GM04503 (cell line): ENCODE data around the gene PPP3CA.
"Not testable (repeated sequence)": the region's sequence is repeated elsewhere in the genome, so short reads cannot be mapped to it uniquely, and the experiment has no call there.

Experiments used
- DNase-seq: peaks from one replicate; pipeline ENCODE4 v3.0.0-alpha.2; 2012; ENCODE audit warnings: low read depth

The PPP3CA gene

DNA sequence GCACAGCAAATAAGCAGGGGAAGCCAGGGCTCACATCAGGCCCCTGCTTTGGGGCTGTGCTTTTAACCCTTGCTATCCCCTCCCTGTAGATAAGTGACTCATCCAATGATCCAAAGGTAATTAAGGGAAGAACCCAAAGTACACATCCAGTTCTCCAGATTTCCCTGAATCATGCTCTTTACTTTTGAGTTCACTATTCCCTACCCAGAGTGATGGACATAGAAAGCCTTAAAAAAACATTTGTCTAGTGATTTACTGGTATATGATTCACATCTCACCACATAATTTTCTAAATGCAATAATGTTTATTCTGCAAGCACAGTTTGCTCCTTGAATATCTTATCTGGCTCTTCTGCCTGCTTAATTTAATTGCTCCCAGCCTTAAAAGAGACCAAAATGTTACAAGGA lies 136.2 kb downstream of the PPP3CA start:
- no peak for DNase-seq

GRCh38 chr4:101210331-101210730 lies 137.0 kb downstream of the PPP3CA start:
- no peak for DNase-seq

GRCh38 chr4:101208171-101208570 lies 139.2 kb downstream of the PPP3CA start:
- DNase-seq = no peak

DNA sequence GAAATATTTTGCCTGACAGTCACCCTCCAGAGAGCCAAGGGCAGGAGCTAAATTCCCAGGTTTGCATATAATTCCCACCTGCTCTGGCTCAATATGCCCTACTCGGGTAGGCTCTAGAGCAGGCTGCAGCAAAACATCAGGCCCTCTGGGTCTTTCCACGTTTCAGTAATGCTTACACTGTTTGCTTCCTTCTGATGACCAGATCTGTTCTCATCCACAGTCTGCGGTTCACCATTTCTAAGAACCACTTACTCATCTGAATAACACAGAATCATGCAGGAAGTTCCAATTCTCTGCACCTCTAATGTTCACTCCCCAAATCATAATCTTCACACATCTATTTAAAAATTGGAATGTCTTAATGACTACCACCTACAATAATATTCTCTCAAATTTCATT lies 141.4 kb downstream of the PPP3CA start:
- DNase-seq = no peak

DNA sequence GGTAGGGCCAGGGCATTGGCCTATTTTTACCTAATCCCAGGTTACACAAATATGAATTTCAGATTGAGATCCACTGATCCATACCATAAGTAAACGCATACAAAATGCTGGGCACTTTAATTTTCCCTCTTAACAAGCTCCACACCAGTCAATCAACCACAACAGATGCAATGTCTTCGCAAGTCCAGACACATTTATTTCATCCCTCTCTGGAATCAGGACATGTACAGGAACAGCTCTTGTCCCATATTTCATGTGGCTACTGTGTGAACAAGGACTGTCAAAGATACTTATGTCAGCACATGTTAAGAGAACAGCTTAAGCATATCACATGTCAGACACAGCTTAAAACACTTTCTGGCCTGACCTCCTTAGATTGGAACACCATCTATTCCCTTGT lies 145.9 kb downstream of the PPP3CA start:
- no peak for DNase-seq

DNA sequence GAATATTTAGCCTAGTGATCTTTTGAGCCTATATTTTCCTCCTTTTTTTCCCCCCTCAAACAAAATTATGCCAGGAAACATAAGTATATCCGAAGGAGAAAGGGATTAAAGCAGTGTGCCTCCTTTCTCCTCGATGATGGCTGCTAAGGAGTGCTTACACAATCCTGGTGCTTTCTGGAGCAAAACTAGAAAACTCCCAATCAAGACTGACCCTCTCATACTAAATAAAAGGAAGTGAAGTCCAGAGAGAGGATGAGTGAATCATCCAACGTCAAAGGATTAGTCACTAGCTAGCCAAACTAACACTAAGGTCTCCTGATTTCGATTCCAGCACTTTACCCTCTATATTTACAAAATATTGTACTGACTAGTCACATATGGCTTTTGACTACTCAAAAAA lies 146.8 kb downstream of the PPP3CA start:
- peak; percentile 72 for DNase-seq

GRCh38 chr4:101199507-101200285 lies 147.6 kb downstream of the PPP3CA start:
- DNase-seq = no peak

- no peak for DNase-seq
These were observed 148.5 kb downstream of the PPP3CA start for GRCh38 chr4:101198682-101199339.

DNA sequence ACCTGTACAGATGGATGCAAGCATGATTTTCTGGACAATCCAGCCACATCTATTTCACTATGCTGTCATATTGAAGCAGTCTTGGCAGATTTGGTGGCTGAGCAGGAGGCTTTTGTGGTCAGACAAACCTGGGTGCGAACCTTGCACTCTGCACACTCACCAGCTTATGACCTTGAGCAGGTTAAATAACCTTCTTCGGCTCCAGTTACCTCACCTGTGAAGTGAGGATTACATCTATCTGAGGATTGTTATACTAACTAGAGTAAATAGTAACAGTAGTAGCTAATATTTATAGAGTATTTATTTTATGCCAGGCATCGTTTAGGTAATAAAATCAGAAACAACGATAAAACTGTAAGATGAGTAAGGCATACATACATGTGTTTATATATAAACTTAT lies 150.0 kb downstream of the PPP3CA start:
- DNase-seq = no peak

DNA sequence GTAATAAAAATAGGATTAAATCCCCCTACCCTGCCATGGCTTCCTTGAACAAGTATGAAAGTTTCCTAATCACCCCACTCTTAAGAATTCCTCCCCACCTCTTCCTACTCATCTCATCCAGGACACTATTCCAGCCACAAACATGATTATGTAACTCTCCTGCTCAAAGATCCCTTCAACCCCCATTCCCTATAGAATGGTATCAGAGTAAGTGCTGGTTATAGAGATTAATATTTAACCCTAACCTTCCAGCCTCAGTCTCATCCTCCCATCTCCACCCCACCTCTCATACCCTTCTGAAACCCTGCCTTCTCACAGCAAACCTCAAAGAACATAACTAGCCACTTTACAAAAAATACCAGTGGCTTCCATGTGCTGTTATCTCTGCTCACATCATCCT lies 155.1 kb downstream of the PPP3CA start:
- DNase-seq = no peak

DNA sequence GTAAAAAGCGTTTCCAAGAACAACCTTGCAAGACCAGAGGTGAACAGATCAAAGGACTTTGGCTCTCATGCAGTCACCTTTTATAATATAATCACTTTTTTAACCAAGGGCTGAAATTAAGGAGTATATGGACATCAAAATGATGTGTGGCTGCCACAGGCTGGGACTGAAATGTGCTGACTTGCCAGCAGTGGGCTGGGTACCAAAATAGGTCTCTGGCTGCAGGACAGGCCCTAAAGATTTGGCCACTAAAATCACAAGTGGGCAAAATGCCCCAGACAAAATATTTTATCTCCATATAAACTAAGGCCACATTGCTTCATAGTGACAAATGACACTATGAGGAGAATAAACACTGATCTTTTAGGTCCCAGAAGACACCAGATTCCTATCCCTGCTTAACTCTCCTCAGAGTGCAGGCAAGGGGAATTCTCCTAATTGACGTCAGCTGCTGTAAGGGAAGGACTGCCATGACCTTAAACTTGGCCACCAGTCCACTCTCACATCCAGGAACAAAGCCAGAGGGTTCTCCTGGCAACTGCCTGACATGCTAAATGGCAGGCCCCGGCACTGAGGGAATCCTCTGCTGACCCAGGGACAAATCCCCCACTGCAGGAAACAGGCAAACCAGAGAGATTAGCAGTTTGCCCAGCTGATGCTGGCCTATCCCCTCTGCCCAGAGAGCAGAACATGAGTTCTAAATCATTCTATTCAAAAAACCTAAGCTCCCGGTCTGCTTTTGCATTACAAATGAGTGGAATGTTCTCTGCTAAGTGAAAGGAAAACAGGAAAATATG lies 155.8 kb downstream of the PPP3CA start:
- DNase-seq = peak; percentile 77

GRCh38 chr4:101190751-101191150 lies 156.6 kb downstream of the PPP3CA start:
- no peak for DNase-seq

DNA sequence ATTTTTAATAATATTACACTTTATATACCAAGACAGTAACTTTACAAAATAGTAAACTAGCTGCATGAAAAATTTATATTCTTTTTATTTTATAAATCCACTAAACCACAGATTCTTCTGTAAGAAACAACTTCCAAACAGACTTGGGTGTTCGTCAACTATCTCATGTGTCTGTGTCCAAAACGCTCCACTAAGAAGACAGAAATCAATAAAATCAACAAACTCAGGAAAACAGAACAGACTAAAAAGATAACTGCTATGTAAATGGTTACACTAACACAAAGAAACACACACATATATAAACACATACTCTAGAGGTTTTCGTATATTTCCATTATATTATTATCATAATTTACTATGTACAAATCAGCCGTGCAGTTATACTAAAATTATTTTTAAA lies 158.4 kb downstream of the PPP3CA start:
- no peak for DNase-seq

DNA sequence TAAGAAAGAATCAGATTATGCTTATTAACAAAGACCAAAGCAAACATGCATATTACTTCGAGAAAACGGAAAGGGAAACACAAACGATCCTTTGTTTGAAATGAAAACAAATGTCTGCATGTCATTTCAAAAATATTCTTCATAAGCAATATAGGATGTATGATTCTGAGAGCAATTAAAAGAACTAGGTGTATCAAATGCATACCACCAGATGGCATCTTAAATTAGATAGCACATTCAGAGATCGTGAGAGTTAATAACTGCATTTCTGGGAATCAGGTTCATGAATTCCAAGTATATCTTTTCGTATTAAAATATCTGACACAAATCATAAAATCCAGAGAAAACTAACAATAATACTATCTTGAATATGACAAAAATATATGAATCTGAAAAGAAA lies 159.5 kb downstream of the PPP3CA start:
- no peak for DNase-seq

DNA sequence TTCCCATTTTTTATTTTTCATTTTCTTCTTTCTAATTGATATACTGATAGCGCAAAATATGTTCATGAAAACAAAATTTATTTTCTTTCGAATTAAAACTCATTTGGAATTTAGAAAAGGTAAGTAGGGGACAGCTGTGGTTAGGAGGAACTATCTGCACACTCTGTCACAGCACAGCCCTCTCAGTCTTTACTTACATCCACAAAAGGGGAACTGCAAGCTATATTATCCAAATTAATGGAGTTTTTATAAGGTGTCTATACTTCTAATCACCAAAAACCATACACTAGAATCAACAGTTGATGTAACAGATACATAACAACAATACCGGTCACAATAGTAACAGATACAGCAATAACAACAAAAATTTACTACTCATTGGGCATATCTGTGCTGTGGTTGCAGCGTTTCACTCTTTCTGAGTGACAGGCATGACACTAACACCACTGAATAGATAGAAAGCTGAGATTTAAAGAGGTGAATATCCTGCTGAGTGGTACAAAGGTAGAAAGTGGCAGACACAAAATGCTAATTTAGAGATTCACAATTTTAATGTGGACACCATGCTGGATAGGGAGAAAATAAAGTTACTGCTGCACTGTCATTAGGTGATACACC lies 160.7 kb downstream of the PPP3CA start:
- no peak for DNase-seq

- DNase-seq = no peak
These were observed 162.7 kb downstream of the PPP3CA start for GRCh38 chr4:101184668-101185067.

DNA sequence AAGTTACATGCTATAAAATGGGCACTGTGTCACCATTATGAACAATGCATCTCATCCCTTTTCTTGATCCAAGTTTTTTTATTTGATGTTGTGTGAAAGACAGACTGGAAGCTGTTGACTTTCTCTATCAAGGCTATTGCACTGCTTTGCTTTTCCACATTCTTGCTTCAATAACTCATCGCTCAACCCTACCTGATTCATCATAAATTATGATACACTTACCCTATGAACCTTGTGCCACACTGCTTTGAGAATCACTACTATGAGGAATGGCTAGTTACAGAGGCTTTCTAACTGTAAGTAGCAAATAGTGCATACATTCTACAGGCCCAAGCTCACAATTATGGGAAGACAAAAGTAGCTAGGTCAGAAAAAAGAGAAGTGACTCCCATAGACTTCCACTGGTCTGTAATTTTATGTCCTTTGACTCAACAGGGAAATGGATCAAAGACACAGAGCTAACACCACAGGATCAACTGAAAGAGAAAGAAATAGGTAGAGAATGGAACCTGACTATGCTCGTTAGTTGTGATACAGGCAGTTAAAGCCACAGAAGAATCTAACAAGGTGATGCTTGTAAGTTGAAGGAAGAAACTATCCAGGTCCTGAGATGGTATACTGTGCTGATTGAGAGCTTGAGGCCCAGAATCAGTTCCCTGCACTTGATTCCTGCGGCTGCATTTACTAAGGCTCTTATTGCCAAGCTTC lies 163.5 kb downstream of the PPP3CA start:
- no peak for DNase-seq

DNA sequence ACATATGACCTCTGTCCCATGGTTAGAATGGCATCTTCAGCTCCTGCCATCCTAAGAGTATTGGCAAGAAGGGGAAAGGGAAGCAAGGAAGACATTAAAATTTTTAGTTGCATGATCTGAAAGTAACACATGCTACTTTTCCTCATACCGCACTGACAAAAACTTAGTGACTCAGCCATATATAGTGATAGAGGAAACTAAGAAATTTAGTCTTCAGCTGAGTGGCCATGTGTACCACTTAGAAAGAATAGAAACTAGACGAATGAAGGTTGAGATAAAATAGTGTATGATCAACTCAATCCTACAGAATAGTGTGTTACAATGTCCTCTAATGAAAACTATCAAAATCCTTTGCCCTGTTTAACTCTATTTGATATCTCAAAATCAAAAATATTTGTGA lies 164.1 kb downstream of the PPP3CA start:
- DNase-seq = no peak

GRCh38 chr4:101182688-101183087 lies 164.6 kb downstream of the PPP3CA start:
- DNase-seq = not testable (repeated sequence)

GRCh38 chr4:101178731-101179130 lies 168.6 kb downstream of the PPP3CA start:
- DNase-seq = no peak

DNA sequence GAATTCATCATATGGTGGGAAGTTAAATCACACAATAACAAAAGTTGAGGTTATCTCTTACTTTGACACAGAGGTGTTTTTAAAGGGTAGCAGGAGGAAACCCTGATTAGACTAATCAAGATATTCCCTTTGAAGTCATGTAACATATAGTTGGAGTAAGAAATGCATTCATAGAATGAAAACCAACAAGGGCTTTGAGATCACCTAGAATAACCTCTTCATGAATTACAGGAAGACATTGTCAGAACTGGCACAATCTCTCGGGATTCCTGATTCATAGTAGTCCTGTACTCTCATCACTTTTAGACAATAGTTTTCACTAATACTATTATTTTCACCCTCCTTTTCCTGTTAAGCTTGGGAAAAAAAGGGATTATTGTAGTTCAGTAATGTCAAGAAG lies 170.2 kb downstream of the PPP3CA start:
- DNase-seq = no peak
